ENCODE measurements around the gene EFCAB6.

DNA sequence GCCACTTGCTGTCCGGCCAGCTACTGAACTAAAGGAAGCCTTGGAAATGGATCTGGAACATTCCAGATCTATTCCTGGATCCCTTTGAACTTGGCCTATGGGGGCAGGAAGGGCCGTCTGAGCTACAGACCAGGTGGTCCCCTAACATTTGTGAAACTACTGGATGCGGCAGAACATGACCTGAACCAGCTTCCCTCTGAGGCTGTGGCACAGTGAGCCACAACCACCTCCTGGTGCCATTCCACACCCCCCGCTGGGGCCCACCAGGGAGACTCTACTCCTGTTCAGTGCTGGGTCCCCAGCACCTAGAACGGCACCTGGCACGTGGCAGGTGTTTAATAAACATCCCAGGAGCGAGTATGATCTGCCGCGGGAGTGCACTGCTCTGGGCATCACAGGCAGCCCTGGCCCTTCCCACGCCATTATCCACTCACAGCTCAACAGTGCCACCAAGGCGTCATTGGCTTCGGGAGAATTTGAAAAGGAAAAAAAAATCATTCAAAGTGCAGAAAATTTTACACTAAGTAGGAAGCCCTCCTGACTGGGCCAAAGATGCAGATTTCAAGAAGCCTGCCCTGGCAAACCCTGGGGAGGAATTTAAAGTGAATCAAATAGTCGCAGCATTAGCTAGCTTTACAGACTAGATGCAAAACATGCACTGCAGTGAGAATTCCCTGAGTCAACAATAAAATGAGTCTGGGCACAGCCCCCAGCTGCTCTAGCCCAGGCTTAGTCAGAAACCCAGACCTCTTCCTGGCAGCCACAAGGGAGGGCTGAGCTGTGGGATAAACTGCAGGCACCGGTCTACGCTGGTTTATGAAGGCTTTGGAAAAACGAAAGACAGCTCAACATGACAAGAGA, 14.3 kb upstream of the EFCAB6 start:
- TF ChIP-seq, protein P1, sequence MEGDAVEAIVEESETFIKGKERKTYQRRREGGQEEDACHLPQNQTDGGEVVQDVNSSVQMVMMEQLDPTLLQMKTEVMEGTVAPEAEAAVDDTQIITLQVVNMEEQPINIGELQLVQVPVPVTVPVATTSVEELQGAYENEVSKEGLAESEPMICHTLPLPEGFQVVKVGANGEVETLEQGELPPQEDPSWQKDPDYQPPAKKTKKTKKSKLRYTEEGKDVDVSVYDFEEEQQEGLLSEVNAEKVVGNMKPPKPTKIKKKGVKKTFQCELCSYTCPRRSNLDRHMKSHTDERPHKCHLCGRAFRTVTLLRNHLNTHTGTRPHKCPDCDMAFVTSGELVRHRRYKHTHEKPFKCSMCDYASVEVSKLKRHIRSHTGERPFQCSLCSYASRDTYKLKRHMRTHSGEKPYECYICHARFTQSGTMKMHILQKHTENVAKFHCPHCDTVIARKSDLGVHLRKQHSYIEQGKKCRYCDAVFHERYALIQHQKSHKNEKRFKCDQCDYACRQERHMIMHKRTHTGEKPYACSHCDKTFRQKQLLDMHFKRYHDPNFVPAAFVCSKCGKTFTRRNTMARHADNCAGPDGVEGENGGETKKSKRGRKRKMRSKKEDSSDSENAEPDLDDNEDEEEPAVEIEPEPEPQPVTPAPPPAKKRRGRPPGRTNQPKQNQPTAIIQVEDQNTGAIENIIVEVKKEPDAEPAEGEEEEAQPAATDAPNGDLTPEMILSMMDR (IDR thresholded peaks at IDR 0.05) = peak in 4 of 7 experiments; percentile 13 to 34 (median 29)
- TF ChIP-seq EP300 (IDR thresholded peaks at IDR 0.05) = no peak
